ENCODE data around the gene R3HDM2. TPM values are rescaled to one million over a fixed set of nuclear protein-coding genes. Genes with fewer than 3 reads are reported as not detected.

R3HDM2 gene
- total RNA-seq, 1 donor from 2014 or later, result 86.8 TPM

- Mint-ChIP-seq H3K4me3 (ENCODE audit: low read depth) (no peak overlapping the region), H3K27me3 (peaks cover 28% of the 10 kb centered on the region), H3K9me3 (ENCODE audit: low read depth) (no peaks in the 10 kb centered on the region), H3K4me1 (ENCODE audit: low read depth) (peaks cover 19% of the 10 kb centered on the region), H3K27ac (no peak overlapping the region), H3K36me3 (ENCODE audit: insufficient read depth) (peaks cover 11% of the 10 kb centered on the region)
- TF ChIP-seq CTCF (IDR thresholded peaks at IDR 0.05; ENCODE audit: unreplicated experiment), result no peak
- no peak for DNase-seq (ENCODE audit: low spot score, unreplicated experiment)
Measured at GRCh38 chr12:57210926-57211692, 219.7 kb downstream of the R3HDM2 start.

GRCh38 chr12:57210461-57210860, 220.4 kb downstream of the R3HDM2 start:
- no peak overlapping the region for H3K27ac Mint-ChIP-seq

GRCh38 chr12:57209916-57210315, 220.9 kb downstream of the R3HDM2 start:
- Mint-ChIP-seq H3K4me1 (ENCODE audit: low read depth) (peaks cover 12% of the 10 kb centered on the region), H3K27me3 (peaks cover 17% of the 10 kb centered on the region)
- DNase-seq (ENCODE audit: low spot score, unreplicated experiment), result no peak

More at GRCh38 chr12:57210461-57210860, 220.4 kb downstream of the R3HDM2 start:
- Mint-ChIP-seq H3K9me3 (ENCODE audit: low read depth) (no peaks in the 10 kb centered on the region), H3K36me3 (ENCODE audit: insufficient read depth) (peaks cover 11% of the 10 kb centered on the region), H3K27me3 (peaks cover 22% of the 10 kb centered on the region), H3K4me1 (ENCODE audit: low read depth) (peaks cover 15% of the 10 kb centered on the region), H3K4me3 (ENCODE audit: low read depth) (no peak overlapping the region)
- no peak for DNase-seq (ENCODE audit: low spot score, unreplicated experiment)
- TF ChIP-seq CTCF (IDR thresholded peaks at IDR 0.05; ENCODE audit: unreplicated experiment), result no peak

GRCh38 chr12:57208631-57209282, 222.1 kb downstream of the R3HDM2 start:
- H3K27ac Mint-ChIP-seq, result no peak overlapping the region
- H3K36me3 Mint-ChIP-seq (ENCODE audit: insufficient read depth), result peaks cover 12% of the 10 kb centered on the region

More at GRCh38 chr12:57209916-57210315, 220.9 kb downstream of the R3HDM2 start:
- Mint-ChIP-seq H3K27ac (no peak overlapping the region), H3K4me3 (ENCODE audit: low read depth) (no peak overlapping the region), H3K9me3 (ENCODE audit: low read depth) (no peaks in the 10 kb centered on the region), H3K36me3 (ENCODE audit: insufficient read depth) (peaks cover 11% of the 10 kb centered on the region)
- TF ChIP-seq CTCF (IDR thresholded peaks at IDR 0.05; ENCODE audit: unreplicated experiment), result no peak

More at GRCh38 chr12:57208631-57209282, 222.1 kb downstream of the R3HDM2 start:
- H3K9me3 Mint-ChIP-seq (ENCODE audit: low read depth), result no peaks in the 10 kb centered on the region
- H3K4me1 Mint-ChIP-seq (ENCODE audit: low read depth), result peaks cover 5% of the 10 kb centered on the region
- no peak overlapping the region for H3K4me3 Mint-ChIP-seq (ENCODE audit: low read depth)
- no peak for DNase-seq (ENCODE audit: low spot score, unreplicated experiment)
- peaks cover 5% of the 10 kb centered on the region for H3K27me3 Mint-ChIP-seq
- no peak for TF ChIP-seq CTCF (IDR thresholded peaks at IDR 0.05; ENCODE audit: unreplicated experiment)

Measured in progenitor cell of endocrine pancreas (in vitro differentiated cells).